ENCODE data around the gene EXT2. TPM values are rescaled to one million over a fixed set of nuclear protein-coding genes. Genes with fewer than 3 reads are reported as not detected.

The EXT2 gene
- total and polyA plus RNA-seq, 2 experiments from 2014 or later = 15.9 to 48.6 TPM

- Histone ChIP-seq H3K4me3 (no peak overlapping the region), H3K36me3 (ENCODE audit: insufficient read depth) (no peaks in the 10 kb centered on the region), H3K4me1 (ENCODE audit: insufficient read depth) (no peaks in the 10 kb centered on the region), H3K4me2 (no peak overlapping the region), H3K27me3 (ENCODE audit: insufficient read depth) (no peaks in the 10 kb centered on the region), H3F3A (replicated peaks; ENCODE audit: low read depth) (no peaks in the 10 kb centered on the region), H3K27ac (ENCODE audit: low read depth) (no peak overlapping the region), H4K20me1 (replicated peaks; ENCODE audit: insufficient read depth) (peaks cover 4% of the 10 kb centered on the region; the same call in 1 of the 2 replicates), H2AFZ (no peak overlapping the region), H3K79me2 (replicated peaks; ENCODE audit: insufficient read depth) (no peaks in the 10 kb centered on the region), H3K9me2 (ENCODE audit: insufficient read depth) (no peaks in the 10 kb centered on the region)
- TF ChIP-seq CTCF (conservative IDR thresholded peaks at IDR 0.05; ENCODE audit: low read depth in 2 of 2) (no peak), EZH2phosphoT487 (IDR thresholded peaks at IDR 0.05; ENCODE audit: unreplicated experiment) (no peak), REST (IDR thresholded peaks at IDR 0.05; ENCODE audit: unreplicated experiment) (no peak), POLR2AphosphoS5 (IDR thresholded peaks at IDR 0.05; ENCODE audit: low read depth) (no peak), ZNF114 (CRISPR knock-in tag; IDR thresholded peaks at IDR 0.05) (no peak), EZH2 (IDR thresholded peaks at IDR 0.05; ENCODE audit: low read depth, unreplicated experiment) (no peak), ZNF331 (CRISPR knock-in tag; IDR thresholded peaks at IDR 0.05; ENCODE audit: low read depth) (no peak), STAT1 (IDR thresholded peaks at IDR 0.05; ENCODE audit: unreplicated experiment) (no peak), NANOG (IDR thresholded peaks at IDR 0.05; ENCODE audit: borderline replicate concordance) (no peak), JUNB (IDR thresholded peaks at IDR 0.05; ENCODE audit: unreplicated experiment) (no peak), CREB1 (CRISPR knock-in tag; IDR thresholded peaks at IDR 0.05; ENCODE audit: low read depth) (no peak)
- TF ChIP-seq, protein P1, sequence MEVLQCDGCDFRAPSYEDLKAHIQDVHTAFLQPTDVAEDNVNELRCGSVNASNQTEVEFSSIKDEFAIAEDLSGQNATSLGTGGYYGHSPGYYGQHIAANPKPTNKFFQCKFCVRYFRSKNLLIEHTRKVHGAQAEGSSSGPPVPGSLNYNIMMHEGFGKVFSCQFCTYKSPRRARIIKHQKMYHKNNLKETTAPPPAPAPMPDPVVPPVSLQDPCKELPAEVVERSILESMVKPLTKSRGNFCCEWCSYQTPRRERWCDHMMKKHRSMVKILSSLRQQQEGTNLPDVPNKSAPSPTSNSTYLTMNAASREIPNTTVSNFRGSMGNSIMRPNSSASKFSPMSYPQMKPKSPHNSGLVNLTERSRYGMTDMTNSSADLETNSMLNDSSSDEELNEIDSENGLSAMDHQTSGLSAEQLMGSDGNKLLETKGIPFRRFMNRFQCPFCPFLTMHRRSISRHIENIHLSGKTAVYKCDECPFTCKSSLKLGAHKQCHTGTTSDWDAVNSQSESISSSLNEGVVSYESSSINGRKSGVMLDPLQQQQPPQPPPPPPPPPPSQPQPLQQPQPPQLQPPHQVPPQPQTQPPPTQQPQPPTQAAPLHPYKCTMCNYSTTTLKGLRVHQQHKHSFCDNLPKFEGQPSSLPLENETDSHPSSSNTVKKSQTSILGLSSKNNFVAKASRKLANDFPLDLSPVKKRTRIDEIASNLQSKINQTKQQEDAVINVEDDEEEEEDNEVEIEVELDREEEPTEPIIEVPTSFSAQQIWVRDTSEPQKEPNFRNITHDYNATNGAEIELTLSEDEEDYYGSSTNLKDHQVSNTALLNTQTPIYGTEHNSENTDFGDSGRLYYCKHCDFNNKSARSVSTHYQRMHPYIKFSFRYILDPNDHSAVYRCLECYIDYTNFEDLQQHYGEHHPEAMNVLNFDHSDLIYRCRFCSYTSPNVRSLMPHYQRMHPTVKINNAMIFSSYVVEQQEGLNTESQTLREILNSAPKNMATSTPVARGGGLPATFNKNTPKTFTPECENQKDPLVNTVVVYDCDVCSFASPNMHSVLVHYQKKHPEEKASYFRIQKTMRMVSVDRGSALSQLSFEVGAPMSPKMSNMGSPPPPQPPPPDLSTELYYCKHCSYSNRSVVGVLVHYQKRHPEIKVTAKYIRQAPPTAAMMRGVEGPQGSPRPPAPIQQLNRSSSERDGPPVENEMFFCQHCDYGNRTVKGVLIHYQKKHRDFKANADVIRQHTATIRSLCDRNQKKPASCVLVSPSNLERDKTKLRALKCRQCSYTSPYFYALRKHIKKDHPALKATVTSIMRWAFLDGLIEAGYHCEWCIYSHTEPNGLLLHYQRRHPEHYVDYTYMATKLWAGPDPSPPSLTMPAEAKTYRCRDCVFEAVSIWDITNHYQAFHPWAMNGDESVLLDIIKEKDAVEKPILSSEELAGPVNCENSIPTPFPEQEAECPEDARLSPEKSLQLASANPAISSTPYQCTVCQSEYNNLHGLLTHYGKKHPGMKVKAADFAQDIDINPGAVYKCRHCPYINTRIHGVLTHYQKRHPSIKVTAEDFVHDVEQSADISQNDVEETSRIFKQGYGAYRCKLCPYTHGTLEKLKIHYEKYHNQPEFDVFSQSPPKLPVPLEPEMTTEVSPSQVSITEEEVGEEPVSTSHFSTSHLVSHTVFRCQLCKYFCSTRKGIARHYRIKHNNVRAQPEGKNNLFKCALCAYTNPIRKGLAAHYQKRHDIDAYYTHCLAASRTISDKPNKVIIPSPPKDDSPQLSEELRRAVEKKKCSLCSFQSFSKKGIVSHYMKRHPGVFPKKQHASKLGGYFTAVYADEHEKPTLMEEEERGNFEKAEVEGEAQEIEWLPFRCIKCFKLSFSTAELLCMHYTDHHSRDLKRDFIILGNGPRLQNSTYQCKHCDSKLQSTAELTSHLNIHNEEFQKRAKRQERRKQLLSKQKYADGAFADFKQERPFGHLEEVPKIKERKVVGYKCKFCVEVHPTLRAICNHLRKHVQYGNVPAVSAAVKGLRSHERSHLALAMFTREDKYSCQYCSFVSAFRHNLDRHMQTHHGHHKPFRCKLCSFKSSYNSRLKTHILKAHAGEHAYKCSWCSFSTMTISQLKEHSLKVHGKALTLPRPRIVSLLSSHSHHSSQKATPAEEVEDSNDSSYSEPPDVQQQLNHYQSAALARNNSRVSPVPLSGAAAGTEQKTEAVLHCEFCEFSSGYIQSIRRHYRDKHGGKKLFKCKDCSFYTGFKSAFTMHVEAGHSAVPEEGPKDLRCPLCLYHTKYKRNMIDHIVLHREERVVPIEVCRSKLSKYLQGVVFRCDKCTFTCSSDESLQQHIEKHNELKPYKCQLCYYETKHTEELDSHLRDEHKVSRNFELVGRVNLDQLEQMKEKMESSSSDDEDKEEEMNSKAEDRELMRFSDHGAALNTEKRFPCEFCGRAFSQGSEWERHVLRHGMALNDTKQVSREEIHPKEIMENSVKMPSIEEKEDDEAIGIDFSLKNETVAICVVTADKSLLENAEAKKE (CRISPR knock-in tag; IDR thresholded peaks at IDR 0.05) = no peak
- TF ChIP-seq, protein P2, sequence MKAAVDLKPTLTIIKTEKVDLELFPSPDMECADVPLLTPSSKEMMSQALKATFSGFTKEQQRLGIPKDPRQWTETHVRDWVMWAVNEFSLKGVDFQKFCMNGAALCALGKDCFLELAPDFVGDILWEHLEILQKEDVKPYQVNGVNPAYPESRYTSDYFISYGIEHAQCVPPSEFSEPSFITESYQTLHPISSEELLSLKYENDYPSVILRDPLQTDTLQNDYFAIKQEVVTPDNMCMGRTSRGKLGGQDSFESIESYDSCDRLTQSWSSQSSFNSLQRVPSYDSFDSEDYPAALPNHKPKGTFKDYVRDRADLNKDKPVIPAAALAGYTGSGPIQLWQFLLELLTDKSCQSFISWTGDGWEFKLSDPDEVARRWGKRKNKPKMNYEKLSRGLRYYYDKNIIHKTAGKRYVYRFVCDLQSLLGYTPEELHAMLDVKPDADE (IDR thresholded peaks at IDR 0.05) = no peak
- peaks cover 2% of the 10 kb centered on the region for H3K27me3 Mint-ChIP-seq (ENCODE audit: insufficient read depth, low read depth, poor library complexity)
- H3K4me3 Mint-ChIP-seq = no peak overlapping the region
- no peaks in the 10 kb centered on the region; the same call in 2 of the 3 replicates for H3K36me3 Mint-ChIP-seq (ENCODE audit: low read depth)
- ATAC-seq (no peak), DNase-seq (ENCODE audit: low spot score) (no peak)
- no peaks in the 10 kb centered on the region for H3K9me3 Mint-ChIP-seq
- no peak overlapping the region for H3K27ac Mint-ChIP-seq
- H3K4me1 Mint-ChIP-seq = peaks cover 6% of the 10 kb centered on the region
These were observed 39.1 kb downstream of the EXT2 start for GRCh38 chr11:44134625-44135024.
